Measurements from ENCODE around the gene BDP1.
"Not testable (repeated sequence)": the region's sequence is repeated elsewhere in the genome, so short reads cannot be mapped to it uniquely, and the experiment has no call there.

DNA sequence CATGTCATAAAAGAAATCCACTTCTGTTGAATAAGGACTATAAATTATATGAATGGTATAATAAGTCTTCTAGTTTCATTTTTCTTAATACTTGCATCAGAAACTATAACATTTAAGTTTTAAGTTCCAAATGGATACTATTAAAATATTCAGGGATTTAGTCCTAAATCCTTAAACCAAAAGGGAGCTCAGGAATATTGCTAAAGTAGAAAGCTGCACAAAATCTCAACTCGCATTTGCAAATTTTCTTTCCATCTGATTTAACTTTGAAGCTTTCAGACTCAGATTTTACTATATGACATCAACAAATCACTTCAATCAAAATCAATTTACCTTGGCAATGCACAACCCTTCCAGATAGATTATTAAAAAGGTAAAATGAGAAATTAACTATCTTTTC is 10.4 kb upstream of the BDP1 start:
- TF ChIP-seq, protein P1, sequence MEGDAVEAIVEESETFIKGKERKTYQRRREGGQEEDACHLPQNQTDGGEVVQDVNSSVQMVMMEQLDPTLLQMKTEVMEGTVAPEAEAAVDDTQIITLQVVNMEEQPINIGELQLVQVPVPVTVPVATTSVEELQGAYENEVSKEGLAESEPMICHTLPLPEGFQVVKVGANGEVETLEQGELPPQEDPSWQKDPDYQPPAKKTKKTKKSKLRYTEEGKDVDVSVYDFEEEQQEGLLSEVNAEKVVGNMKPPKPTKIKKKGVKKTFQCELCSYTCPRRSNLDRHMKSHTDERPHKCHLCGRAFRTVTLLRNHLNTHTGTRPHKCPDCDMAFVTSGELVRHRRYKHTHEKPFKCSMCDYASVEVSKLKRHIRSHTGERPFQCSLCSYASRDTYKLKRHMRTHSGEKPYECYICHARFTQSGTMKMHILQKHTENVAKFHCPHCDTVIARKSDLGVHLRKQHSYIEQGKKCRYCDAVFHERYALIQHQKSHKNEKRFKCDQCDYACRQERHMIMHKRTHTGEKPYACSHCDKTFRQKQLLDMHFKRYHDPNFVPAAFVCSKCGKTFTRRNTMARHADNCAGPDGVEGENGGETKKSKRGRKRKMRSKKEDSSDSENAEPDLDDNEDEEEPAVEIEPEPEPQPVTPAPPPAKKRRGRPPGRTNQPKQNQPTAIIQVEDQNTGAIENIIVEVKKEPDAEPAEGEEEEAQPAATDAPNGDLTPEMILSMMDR (IDR thresholded peaks at IDR 0.05) = not testable (repeated sequence)
- TF ChIP-seq POLR2AphosphoS5, EP300, POLR2A (IDR thresholded peaks at IDR 0.05): not testable (repeated sequence)

Data from stomach (tissue), 4 donors.